Testis (tissue), 2 donors: Measurements from ENCODE around the gene ARL2BP.

Experiments
- POLR2A ChIP-seq: fragments of 450-650 bp; IDR thresholded peaks from one replicate; pipeline ENCODE4 v1.6.1; 2017; ENCODE audit warnings: antibody characterized with exemption, mild to moderate bottlenecking, moderate library complexity
- TF ChIP-seq, protein P1 (sequence below), 3 experiments: fragments of 450-650 bp in 2 of 3; fragments of 200-600 bp in 1 of 3; sonication (generic) in 1 of 3; IDR thresholded peaks; one replicate each; pipeline ENCODE4 v1.5.1; 2016 to 2019; ENCODE audit warnings: antibody characterized with exemption in 3 of 3, mild to moderate bottlenecking in 2 of 3, moderate library complexity in 1 of 3

- TF ChIP-seq, protein P1, sequence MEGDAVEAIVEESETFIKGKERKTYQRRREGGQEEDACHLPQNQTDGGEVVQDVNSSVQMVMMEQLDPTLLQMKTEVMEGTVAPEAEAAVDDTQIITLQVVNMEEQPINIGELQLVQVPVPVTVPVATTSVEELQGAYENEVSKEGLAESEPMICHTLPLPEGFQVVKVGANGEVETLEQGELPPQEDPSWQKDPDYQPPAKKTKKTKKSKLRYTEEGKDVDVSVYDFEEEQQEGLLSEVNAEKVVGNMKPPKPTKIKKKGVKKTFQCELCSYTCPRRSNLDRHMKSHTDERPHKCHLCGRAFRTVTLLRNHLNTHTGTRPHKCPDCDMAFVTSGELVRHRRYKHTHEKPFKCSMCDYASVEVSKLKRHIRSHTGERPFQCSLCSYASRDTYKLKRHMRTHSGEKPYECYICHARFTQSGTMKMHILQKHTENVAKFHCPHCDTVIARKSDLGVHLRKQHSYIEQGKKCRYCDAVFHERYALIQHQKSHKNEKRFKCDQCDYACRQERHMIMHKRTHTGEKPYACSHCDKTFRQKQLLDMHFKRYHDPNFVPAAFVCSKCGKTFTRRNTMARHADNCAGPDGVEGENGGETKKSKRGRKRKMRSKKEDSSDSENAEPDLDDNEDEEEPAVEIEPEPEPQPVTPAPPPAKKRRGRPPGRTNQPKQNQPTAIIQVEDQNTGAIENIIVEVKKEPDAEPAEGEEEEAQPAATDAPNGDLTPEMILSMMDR (IDR thresholded peaks at IDR 0.05): no peak
- TF ChIP-seq POLR2A: no peak
Measured at GRCh38 chr16:57240851-57241250, 4.2 kb upstream of the ARL2BP start.
